HG03196 (cell line): Measurements from ENCODE around the gene ADAM12.
"Not testable (repeated sequence)": the region's sequence is repeated elsewhere in the genome, so short reads cannot be mapped to it uniquely, and the experiment has no call there.

Experiments
- ATAC-seq: cut with Tn5 transposase; IDR thresholded peaks from one replicate; pipeline ENCODE4 v1.9.1; 2021; ENCODE audit not compliant: unreplicated experiment

The ADAM12 gene

GRCh38 chr10:126191192-126191591 lies 197.1 kb downstream of the ADAM12 start:
- ATAC-seq: no peak

DNA sequence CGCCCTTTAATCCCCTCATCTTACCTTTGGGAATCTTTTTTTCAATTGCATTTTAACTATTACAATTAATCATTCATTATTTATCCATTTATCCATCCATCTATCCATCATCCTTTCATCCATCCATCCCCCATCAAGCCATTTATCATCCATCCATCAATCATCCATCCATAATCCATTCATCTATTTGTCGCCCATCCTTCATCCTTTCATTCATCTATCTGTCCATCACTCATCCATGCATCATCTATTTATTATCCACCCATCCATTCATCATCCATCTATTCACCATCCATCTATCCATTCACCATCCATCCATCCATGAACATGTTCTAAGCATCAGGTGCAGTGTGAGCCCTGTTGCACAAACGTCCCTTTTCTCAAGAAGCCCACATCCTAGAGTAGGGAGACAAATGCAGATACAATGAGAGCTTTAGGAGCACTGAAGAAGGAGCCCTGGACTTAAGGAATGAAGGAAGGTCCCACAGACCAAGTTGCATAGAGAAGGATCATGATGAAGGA lies 199.5 kb downstream of the ADAM12 start:
- no peak for ATAC-seq

- ATAC-seq: no peak
Measured at GRCh38 chr10:126187399-126187798, 200.9 kb downstream of the ADAM12 start.

DNA sequence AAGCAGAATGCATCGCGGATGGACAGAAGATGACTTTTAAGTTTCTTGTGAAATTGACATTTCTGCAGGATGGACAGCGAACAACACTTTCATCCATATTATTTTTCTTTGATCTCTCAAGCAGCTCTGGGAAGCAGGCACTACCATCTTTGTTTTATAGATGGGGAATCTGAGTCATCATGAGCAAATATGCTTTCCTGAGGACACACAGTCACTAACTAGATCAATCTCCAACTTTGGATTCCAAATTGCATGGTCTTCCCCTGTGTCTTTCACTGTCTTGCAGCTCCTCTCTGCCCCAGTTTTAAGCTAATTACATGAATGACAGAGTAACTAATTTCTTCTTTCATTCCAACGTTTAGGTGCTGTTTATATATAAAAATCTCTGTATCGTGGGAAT lies 201.5 kb downstream of the ADAM12 start:
- ATAC-seq: no peak

GRCh38 chr10:126185676-126186447 lies 202.4 kb downstream of the ADAM12 start:
- no peak for ATAC-seq

DNA sequence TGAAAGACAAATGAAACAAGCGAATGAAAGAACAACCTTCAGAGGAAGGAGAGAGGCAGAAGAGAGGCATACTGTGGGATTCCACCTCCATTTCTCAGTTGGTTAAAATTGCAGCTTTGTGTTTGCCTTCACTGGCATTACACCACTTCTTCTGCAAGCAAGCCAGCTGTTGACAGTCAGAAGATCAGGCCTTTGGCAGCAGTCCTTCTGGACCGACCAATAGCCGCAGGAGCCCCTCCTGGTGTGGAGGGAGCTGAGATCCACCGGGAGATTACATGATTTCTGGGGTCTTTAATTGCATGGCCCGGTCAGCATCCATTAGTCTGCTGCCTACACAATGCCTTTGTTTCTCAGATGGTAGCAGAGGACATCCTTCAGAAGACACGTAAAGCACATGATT lies 206.7 kb downstream of the ADAM12 start:
- no peak for ATAC-seq

- ATAC-seq: no peak
Measured at GRCh38 chr10:126179637-126180036, 208.6 kb downstream of the ADAM12 start.

DNA sequence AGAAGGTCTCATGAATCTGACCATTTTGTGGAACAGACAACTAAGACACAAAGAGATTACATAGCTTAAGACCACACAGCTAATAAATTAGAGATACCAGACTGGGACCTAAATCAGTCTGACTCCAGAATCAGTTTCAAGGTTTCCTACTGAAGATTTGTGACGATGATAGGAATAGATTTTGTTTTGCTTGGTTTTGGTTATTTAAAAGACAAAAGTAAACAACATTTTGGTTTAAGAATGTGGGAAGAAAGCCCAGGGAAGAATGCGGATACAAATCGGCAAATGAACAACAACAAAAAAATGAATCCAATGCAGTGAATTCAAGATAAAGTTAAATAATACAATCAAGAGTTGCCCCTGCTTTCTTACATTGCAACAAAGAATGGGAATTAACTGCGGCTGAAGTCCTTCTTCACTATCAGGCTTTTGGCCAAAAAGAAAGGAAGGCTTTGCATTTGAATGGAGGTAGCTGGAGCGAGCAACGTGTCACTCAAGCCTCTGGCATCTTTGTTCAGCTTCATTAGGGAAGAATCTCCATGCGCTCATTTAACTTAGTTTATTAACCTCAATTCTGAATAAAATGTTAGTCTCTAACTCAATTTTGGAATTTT lies 210.8 kb downstream of the ADAM12 start:
- no peak for ATAC-seq

- ATAC-seq: no peak
Measured at GRCh38 chr10:126175641-126176262, 212.5 kb downstream of the ADAM12 start.

- ATAC-seq: not testable (repeated sequence)
Measured at GRCh38 chr10:126172755-126173154, 215.5 kb downstream of the ADAM12 start.

GRCh38 chr10:126171555-126171954 lies 216.7 kb downstream of the ADAM12 start:
- ATAC-seq: no peak

DNA sequence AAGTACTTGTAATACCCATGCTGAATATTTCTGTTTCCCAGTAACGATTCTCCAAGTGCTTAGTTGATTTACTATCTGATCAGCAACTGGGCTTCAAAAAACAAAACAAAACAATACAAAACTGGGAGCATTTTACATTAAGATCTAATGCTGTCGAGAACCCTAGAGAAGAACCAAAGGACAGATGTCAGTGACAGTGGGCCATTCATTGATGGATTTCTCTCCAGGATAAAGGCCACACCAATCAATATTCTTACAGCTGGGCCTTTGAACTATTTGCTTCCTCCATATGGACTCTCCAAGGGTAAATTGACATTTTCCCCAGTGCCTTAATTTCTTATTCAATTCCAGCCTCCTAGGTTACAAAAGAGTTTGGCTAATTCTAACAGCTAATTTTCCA lies 217.5 kb downstream of the ADAM12 start:
- no peak for ATAC-seq

- ATAC-seq: no peak
Measured at GRCh38 chr10:126170371-126170770, 217.9 kb downstream of the ADAM12 start.

- no peak for ATAC-seq
Measured at GRCh38 chr10:126169899-126170298, 218.4 kb downstream of the ADAM12 start.

DNA sequence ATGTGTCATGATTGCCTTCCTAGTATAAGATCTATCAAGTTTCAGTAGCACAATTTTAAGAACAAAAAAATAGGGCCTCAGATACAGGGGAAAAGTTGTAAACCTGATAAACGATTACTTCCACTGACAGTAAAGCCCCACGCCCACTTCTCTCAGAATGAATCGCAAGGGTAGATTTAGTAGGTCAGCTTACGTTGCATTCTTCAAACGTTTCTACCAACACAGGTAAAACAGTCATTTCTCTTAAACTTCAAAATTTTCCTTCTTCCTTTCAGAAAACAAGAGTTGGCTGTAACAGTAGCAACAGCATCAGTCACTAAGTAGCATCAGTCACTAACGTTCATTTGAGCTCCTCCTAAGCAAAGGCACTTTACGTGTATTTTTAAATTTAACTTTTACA lies 221.5 kb downstream of the ADAM12 start:
- no peak for ATAC-seq

- ATAC-seq: no peak
Measured at GRCh38 chr10:126165874-126166273, 222.4 kb downstream of the ADAM12 start.

DNA sequence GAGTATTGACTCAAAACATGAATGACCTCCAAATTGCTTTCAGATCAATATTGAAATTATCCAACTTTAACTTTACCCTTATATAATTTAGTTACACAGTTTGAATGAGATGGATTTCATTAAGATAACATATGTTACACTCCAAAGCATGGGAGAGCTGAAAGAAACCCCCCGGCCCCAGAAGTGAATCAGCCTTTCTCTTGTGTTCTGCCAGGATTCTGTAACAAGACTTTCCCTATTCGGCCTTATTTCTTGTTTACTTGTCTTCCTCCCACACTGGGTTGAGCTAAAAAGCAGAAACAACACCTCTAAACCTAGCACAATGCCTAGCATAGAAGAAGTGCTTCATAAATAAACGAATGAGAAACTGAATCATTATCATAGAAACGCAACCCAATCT lies 224.8 kb downstream of the ADAM12 start:
- no peak for ATAC-seq

DNA sequence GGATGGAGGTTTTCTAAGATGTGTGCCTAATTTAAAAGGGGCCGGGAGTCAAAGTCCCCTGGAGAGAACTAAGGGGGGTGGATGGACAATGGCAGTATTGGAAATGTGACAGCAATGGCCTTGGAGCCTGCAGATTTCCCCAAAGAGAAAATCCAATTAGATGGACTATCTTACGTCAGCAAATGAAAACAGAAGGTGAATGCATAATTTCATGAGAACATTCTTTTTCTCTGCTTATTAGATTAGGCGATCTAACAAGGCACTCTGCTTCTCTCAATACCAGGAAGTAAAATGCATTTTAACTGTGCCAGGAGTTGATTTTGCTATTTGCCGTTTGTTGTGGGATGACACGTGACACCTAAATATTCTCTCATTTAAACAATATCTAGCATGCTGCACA lies 226.6 kb downstream of the ADAM12 start:
- no peak for ATAC-seq

- ATAC-seq: no peak
Measured at GRCh38 chr10:126160971-126161630, 227.2 kb downstream of the ADAM12 start.

DNA sequence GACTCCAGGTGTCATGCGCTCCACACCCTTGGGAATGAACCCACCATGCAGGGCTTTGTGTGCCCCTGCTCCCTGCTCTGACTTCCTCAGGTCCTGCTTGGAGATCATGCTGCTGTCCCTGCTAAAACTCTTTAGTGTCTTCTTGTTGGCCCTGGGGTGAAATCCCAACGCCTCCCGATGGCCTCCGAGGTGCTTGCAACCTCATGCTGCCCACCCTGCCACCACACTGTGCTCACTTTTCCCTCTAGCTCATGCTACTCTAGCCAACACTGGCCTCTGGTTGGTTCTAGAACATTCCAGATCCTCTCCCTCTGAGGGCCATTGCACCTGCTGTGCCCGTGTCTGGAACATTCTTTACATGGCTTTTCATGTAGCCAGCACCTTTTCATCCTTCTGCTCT lies 227.7 kb downstream of the ADAM12 start:
- no peak for ATAC-seq

DNA sequence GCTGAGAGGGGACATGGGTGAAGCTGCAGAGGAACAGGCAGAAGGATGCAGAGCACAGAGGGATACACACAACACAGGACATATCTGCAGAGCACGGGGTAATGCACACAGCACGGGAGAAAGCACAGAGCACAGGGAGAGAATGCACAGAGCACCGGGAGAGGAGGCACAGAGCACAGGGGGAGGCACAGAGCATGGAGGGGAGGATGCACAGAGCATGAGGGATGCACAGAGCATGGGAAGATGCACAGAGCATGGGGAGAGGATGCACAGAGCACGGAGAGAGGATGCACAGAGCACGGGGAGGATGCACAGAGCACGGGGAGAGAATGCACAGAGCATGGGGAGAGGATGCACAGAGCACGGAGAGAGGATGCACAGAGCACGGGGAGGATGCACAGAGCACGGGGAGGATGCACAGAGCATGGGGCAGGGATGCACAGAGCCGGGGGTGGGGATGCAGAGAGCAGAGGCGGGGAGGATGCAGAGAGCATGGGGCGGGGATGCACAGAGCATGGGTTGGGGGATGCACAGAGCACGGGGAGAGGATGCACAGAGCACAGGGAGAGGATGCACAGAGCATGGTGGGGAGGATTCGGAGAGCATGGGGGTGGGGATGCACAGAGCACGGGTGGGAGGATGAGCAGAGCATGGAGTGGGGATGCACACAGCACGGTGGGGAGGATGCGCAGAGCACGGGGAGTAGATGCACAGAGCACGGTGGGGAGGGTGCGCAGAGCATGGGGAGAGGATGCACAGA lies 230.0 kb downstream of the ADAM12 start:
- no peak for ATAC-seq
